ENCODE data around the gene CASKIN1.

Gene CASKIN1

DNA sequence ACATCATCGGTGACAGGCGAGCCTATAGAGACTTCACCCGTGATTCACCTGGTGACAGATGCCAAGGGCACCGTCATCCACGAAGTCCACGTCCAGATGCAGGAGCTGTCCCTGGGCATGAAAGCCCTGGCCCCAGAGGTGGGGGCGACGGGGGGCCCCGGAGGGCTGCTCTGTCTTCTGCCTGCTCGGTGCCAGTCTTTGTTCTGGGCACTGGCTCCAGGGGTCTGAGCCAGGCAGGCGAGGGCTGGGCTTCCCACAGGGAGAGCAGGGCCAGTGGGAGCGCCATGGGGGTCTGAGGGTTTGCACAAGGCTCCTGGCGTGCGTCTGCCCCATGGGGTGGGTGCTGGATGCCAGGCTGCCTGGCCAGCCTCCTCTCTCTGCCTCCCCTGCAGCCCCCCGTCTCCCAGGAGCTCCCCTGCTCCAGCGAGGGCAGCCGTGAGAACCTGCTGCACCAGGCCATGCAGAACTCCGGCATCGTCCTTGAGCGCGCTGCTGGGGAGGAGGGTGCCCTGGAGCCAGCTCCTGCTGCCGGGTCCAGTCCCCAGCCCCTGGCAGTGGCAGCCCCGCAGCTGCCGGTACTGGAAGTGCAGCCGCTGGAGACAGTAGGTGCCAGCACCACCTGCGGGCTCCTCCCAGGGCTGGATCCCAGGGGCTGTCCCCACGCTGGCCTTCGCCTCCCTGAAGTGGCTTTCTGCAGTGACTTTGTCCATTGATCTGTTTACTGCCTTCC is 36.8 kb upstream of the CASKIN1 start:
- TF ChIP-seq SIN3A (IDR thresholded peaks at IDR 0.05; ENCODE audit: borderline replicate concordance, insufficient read depth, low read length) (no peak), POLR2AphosphoS5 (IDR thresholded peaks at IDR 0.05; ENCODE audit: low read depth, low read length) (no peak), TAF1 (IDR thresholded peaks at IDR 0.05; ENCODE audit: borderline replicate concordance, insufficient read depth, low read length) (no peak)
- TF ChIP-seq, protein P1, sequence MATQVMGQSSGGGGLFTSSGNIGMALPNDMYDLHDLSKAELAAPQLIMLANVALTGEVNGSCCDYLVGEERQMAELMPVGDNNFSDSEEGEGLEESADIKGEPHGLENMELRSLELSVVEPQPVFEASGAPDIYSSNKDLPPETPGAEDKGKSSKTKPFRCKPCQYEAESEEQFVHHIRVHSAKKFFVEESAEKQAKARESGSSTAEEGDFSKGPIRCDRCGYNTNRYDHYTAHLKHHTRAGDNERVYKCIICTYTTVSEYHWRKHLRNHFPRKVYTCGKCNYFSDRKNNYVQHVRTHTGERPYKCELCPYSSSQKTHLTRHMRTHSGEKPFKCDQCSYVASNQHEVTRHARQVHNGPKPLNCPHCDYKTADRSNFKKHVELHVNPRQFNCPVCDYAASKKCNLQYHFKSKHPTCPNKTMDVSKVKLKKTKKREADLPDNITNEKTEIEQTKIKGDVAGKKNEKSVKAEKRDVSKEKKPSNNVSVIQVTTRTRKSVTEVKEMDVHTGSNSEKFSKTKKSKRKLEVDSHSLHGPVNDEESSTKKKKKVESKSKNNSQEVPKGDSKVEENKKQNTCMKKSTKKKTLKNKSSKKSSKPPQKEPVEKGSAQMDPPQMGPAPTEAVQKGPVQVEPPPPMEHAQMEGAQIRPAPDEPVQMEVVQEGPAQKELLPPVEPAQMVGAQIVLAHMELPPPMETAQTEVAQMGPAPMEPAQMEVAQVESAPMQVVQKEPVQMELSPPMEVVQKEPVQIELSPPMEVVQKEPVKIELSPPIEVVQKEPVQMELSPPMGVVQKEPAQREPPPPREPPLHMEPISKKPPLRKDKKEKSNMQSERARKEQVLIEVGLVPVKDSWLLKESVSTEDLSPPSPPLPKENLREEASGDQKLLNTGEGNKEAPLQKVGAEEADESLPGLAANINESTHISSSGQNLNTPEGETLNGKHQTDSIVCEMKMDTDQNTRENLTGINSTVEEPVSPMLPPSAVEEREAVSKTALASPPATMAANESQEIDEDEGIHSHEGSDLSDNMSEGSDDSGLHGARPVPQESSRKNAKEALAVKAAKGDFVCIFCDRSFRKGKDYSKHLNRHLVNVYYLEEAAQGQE (IDR thresholded peaks at IDR 0.05; ENCODE audit: insufficient read depth in 1 of 2, low read depth in 2 of 2, low read length in 2 of 2), result no peak

DNA sequence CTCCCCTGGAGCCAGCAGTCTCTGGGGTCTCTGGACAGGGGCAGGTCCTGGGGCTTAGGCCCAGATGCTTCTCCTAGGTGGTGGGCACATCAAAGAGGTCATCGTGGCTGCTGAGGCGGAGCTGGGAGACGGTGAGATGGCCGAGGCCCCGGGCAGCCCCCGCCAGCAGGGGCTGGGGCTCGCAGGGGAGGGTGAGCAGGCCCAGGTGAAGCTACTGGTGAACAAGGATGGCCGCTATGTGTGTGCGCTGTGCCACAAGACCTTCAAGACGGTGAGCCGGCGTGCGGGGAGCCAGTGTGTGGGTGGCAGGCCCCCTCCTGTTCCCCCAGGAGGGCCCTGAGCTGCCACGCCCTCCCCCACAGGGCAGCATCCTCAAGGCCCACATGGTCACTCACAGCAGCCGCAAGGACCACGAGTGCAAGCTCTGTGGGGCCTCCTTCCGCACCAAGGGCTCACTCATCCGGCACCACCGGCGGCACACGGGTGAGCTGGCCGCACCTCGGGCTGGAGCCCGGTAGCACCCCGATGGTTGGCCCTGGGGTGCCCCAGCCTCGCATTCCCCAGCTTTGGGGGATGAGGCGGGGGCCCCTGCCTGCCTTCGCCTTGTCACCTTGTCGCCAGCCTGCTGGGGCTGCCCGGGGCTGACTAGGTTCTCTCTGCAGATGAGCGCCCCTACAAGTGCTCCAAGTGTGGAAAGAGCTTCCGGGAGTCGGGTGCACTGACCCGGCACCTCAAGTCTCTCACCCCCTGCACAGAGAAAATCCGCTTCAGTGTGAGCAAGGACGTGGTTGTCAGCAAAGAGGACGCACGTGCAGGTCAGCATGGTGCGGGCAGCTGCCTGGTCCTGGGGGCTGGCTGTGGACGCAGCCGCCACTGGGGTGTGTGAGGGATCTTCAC is 35.9 kb upstream of the CASKIN1 start:
- TF ChIP-seq POLR2AphosphoS5 (IDR thresholded peaks at IDR 0.05; ENCODE audit: low read depth, low read length) (no peak), SIN3A (IDR thresholded peaks at IDR 0.05; ENCODE audit: borderline replicate concordance, insufficient read depth, low read length) (no peak), TAF1 (IDR thresholded peaks at IDR 0.05; ENCODE audit: borderline replicate concordance, insufficient read depth, low read length) (no peak), FOXP2 (optimal IDR thresholded peaks at IDR 0.05; ENCODE audit: borderline replicate concordance, extremely low read depth, extremely low read length, insufficient read depth) (no peak)
- TF ChIP-seq, protein P1 (IDR thresholded peaks at IDR 0.05; ENCODE audit: insufficient read depth in 1 of 2, low read depth in 2 of 2, low read length in 2 of 2), result no peak

DNA sequence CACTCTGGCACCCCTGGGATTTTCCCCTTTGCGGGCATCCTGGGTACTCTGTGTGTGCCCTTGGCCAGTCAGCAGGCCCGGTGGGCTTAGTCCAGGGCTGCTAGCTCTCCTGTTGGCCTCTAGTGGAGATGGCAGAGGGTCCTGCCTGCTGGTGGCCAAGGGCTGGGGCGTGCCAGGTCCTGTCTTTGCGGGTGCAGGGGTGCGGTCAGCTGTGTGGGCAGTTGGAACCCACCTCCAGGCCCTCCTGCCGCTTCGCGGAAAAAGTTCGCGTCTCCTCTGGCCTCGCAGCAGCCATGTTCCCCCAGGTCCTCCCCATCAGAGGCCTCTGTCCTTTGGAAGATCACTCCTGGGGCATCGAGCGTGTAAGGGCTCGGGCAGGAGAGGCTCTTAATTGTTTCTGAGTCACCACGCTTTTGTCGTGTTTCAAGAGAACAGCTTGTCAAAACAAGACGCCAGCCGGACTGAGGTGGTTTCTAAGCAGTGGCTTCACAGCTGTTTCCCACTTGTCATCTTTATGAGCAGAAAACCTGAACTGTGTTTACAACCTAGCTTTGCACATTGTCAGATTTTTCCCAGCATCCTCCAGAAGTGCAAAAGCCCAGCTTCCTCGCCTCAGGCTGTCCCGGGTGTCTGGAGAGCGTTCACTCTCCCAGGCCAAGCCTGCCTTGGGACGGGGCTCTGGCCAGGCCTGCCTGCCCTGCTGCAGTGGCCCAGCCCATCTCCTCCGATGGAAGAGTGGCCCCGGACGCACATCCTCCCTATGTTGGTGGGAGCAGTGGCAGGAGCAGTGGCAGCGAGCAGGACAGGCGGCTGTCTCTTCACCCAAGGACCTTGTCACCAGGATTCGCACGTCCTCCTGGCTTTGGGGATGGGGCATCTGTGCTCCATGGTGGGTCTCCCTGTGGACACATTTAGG is 34.9 kb upstream of the CASKIN1 start:
- no peak for TF ChIP-seq TAF1 (IDR thresholded peaks at IDR 0.05; ENCODE audit: borderline replicate concordance, insufficient read depth, low read length)
- no peak for TF ChIP-seq POLR2AphosphoS5 (IDR thresholded peaks at IDR 0.05; ENCODE audit: low read depth, low read length)
- no peak for TF ChIP-seq FOXP2 (optimal IDR thresholded peaks at IDR 0.05; ENCODE audit: borderline replicate concordance, extremely low read depth, extremely low read length, insufficient read depth)
- no peak for TF ChIP-seq SIN3A (IDR thresholded peaks at IDR 0.05; ENCODE audit: borderline replicate concordance, insufficient read depth, low read length)
- TF ChIP-seq, protein P1 (IDR thresholded peaks at IDR 0.05; ENCODE audit: insufficient read depth in 1 of 2, low read depth in 2 of 2, low read length in 2 of 2), result no peak

DNA sequence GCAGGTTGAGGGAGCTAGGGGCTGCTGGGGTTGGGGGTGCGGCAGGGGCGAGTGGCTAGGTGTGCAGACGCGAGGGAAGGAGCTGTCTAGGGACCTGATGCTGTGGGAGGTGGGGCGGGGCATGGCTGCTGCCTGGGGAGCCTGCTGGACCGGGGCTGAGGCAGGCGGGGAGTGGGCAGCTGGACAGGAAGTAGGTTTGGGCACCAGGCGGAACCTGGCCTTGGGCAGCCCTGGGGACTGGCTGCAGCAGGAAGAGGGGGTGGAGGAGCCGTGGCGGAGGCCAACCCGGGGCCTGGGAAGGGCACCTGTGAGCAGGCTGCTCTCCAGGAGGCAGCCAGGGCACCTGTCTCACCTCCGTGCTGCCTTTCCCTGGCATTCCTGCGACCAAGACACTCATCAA is 34.0 kb upstream of the CASKIN1 start:
- TF ChIP-seq SIN3A (IDR thresholded peaks at IDR 0.05; ENCODE audit: borderline replicate concordance, insufficient read depth, low read length) (no peak), POLR2AphosphoS5 (IDR thresholded peaks at IDR 0.05; ENCODE audit: low read depth, low read length) (no peak)
- TF ChIP-seq, protein P1 (IDR thresholded peaks at IDR 0.05; ENCODE audit: insufficient read depth in 1 of 2, low read depth in 2 of 2, low read length in 2 of 2), result no peak

Measured in PFSK-1 (cell line).